K562 (cell line): Measurements from ENCODE around the gene DDX54. TPM values are rescaled to one million over a fixed set of nuclear protein-coding genes. Genes with fewer than 3 reads are reported as not detected.

Source experiments
- BMI1 ChIP-seq: fragments of 150-350 bp; IDR thresholded peaks from 2 replicates; pipeline ENCODE4 v1.6.1; 2014; ENCODE audit warnings: low read length
- BRD9 ChIP-seq: fragments of 450-650 bp; IDR thresholded peaks from 2 replicates; pipeline ENCODE4 v1.6.1; 2018; ENCODE audit warnings: low read depth; ENCODE audit not compliant: partially characterized antibody
- DNMT1 ChIP-seq: fragments of 450-650 bp; IDR thresholded peaks from 2 replicates; pipeline ENCODE4 v1.6.1; 2016; ENCODE audit warnings: antibody characterized with exemption, mild to moderate bottlenecking
- GATA2 ChIP-seq: sonication (generic); formaldehyde crosslinking; IDR thresholded peaks from 2 replicates; pipeline ENCODE4 v1.4.0; 2020; ENCODE audit warnings: mild to moderate bottlenecking, missing genetic modification reagents
- NEUROD1 ChIP-seq: fragments of 150-350 bp; IDR thresholded peaks from 2 replicates; pipeline ENCODE4 v1.6.1; 2014; ENCODE audit warnings: borderline replicate concordance, low read length, low read depth; ENCODE audit not compliant: partially characterized antibody
- RB1 ChIP-seq: fragments of 450-650 bp; IDR thresholded peaks from 2 replicates; pipeline ENCODE4 v1.6.1; 2017; ENCODE audit warnings: low read depth, mild to moderate bottlenecking
- RBM17 ChIP-seq: fragments of 200-400 bp; formaldehyde crosslinking; IDR thresholded peaks from 2 replicates; pipeline ENCODE4 v1.6.1; 2017; ENCODE audit warnings: low read depth, mild to moderate bottlenecking, low read length, borderline replicate concordance
- XRCC4 ChIP-seq: IDR thresholded peaks from one replicate; pipeline ENCODE4 v1.6.1; 2011; ENCODE audit not compliant: insufficient read depth, insufficient read length; ENCODE audit errors: extremely low read depth
- ZKSCAN3 ChIP-seq: fragments of 250-450 bp; sonication (Bioruptor Pico); IDR thresholded peaks from 2 replicates; pipeline ENCODE4 v1.4.0; 2020
- ZNF239 ChIP-seq: fragments of 250-450 bp; sonication (Bioruptor Pico); IDR thresholded peaks from 2 replicates; pipeline ENCODE4 v1.4.0; 2020; ENCODE audit warnings: mild to moderate bottlenecking
- polyA plus RNA-seq, 8 experiments: library from polyadenylated mRNA; depleted of rRNA in 4 of 8; stranded (reverse) in 5 of 8; unstranded in 3 of 8; fragments of >200 nt; fragmentation: Nextera tagmentation in 2 of 8; fragmentation: Illumina TruSeq in 1 of 8; extraction: Ambion mirVana in 2 of 8; extraction: Trizol in 1 of 8; gene quantifications; 2 replicates each; pipeline versions ENCODE4 v1.2.1 to v1.2.3, GENCODE V29; 2011 to 2014; ENCODE audit warnings: inconsistent platforms in 1 of 8, missing spikeins in 1 of 8
- total RNA-seq, 7 experiments: library from RNA; depleted of rRNA in 6 of 7; stranded (reverse); fragments of >200 nt in 6 of 7; fragmentation: Illumina TruSeq in 2 of 7; extraction: Trizol in 2 of 7; gene quantifications; 2 replicates each; pipeline versions ENCODE4 v1.2.1 to v1.2.3, GENCODE V29; 2011 to 2021; ENCODE audit warnings: low replicate concordance in 1 of 7
- TF ChIP-seq, protein P1 (sequence below): fragments of 450-650 bp; IDR thresholded peaks from 2 replicates; pipeline ENCODE4 v1.6.1; 2017; ENCODE audit warnings: mild to moderate bottlenecking, moderate library complexity
- TF ChIP-seq, protein P2 (sequence below), 2 experiments: fragments of 450-650 bp; IDR thresholded peaks; 2 replicates each; pipeline ENCODE4 v1.6.1; 2016; ENCODE audit warnings: mild to moderate bottlenecking in 2 of 2, borderline replicate concordance in 1 of 2, low read depth in 1 of 2, moderate library complexity in 1 of 2
- TF ChIP-seq, protein P3 (sequence below): fragments of 450-650 bp; IDR thresholded peaks from 2 replicates; pipeline ENCODE4 v1.6.1; 2016; ENCODE audit warnings: antibody characterized with exemption
- TF ChIP-seq, protein P4 (sequence below): fragments of 250-450 bp; sonication (Bioruptor Pico); IDR thresholded peaks from 2 replicates; pipeline ENCODE4 v1.5.0; 2021; ENCODE audit warnings: mild to moderate bottlenecking, moderate library complexity
- TF ChIP-seq, protein P5 (sequence below): sonication (generic); formaldehyde crosslinking; IDR thresholded peaks from 2 replicates; pipeline ENCODE4 v1.9.0; 2022; ENCODE audit warnings: mild to moderate bottlenecking, missing genetic modification reagents

Gene DDX54
- total and polyA plus RNA-seq, 9 of the 15 experiments (the other 6 are each of a cell fraction or from before 2014, with no cell fraction given), result 1.4 to 135 (median 51.4) TPM

DNA sequence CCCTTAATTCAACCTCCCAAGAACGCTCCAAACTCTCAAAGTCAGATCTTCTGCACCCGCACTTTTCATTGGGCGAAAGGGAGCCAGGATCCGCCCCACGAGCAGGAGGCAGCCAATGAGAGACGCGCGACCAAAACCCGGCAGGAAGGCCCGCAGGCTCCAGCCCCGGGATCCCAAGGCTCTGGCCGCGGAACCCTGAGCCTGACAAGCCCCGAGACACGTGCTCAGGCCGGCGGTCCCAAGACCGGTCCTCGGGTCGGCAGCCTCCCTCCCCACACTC is 438 bp downstream of the DDX54 start (continued):
- TF ChIP-seq, protein P1, sequence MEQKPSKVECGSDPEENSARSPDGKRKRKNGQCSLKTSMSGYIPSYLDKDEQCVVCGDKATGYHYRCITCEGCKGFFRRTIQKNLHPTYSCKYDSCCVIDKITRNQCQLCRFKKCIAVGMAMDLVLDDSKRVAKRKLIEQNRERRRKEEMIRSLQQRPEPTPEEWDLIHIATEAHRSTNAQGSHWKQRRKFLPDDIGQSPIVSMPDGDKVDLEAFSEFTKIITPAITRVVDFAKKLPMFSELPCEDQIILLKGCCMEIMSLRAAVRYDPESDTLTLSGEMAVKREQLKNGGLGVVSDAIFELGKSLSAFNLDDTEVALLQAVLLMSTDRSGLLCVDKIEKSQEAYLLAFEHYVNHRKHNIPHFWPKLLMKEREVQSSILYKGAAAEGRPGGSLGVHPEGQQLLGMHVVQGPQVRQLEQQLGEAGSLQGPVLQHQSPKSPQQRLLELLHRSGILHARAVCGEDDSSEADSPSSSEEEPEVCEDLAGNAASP, result no peak
- TF ChIP-seq, protein P2, sequence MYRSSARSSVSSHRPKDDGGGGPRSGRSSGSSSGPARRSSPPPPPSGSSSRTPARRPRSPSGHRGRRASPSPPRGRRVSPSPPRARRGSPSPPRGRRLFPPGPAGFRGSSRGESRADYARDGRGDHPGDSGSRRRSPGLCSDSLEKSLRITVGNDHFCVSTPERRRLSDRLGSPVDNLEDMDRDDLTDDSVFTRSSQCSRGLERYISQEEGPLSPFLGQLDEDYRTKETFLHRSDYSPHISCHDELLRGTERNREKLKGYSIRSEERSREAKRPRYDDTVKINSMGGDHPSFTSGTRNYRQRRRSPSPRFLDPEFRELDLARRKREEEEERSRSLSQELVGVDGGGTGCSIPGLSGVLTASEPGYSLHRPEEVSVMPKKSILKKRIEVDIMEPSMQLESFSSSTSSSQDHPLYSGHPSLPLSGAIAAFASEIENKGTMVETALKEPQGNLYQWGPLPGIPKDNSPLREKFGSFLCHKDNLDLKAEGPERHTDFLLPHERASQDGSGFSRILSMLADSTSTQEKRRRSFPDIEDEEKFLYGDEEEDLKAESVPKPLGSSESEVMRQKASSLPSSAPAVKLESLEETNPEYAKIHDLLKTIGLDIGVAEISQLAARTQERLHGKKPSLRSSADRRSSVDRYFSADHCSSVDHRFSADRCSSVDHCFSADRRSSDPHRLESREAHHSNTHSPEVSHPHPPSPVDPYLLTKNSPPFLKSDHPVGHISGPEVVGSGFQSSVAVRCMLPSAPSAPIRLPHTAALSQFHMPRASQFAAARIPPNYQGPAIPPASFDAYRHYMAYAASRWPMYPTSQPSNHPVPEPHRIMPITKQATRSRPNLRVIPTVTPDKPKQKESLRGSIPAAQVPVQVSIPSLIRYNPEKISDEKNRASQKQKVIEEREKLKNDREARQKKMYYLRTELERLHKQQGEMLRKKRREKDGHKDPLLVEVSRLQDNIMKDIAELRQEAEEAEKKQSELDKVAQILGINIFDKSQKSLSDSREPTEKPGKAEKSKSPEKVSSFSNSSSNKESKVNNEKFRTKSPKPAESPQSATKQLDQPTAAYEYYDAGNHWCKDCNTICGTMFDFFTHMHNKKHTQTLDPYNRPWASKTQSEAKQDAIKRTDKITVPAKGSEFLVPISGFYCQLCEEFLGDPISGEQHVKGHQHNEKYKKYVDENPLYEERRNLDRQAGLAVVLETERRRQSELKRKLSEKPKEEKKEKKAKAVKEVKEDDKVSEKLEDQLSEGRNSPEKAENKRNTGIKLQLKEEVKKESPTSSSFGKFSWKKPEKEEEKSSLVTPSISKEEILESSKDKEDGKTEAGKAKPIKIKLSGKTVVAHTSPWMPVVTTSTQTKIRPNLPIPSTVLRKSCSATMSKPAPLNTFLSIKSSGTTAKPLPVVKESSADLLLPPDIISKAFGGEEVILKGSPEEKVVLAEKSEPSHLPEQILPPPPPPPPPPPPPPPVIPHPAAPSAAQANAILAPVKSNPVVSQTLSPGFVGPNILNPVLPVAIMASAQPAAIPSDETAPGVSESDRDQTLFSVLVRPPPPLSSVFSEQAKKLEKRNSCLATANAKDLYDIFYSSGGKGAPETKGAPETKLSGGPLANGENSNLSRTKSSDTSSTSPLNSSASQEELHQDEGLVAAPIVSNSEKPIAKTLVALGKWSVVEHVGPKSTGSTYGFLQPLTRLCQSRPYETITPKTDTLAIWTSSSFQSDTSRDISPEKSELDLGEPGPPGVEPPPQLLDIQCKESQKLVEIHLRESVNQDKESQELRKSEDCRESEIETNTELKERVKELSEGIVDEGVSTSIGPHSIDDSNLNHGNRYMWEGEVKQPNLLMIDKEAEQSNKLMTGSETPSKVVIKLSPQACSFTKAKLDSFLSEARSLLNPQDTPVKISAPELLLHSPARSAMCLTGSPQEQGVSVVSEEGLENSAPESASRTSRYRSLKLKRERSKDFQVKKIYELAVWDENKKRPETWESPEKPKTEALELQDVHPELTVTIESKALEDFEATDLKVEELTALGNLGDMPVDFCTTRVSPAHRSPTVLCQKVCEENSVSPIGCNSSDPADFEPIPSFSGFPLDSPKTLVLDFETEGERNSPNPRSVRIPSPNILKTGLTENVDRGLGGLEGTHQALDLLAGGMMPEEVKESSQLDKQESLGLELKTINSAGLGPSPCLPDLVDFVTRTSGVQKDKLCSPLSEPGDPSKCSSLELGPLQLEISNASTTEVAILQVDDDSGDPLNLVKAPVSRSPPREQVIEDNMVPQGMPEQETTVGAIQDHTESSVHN (IDR thresholded peaks at IDR 0.05; ENCODE audit: borderline replicate concordance in 1 of 2, low read depth in 1 of 2), result no peak
- TF ChIP-seq XRCC4 (no peak), BRD9 (no peak), BMI1 (no peak), ZKSCAN3 (CRISPR knock-in tag) (no peak), NEUROD1 (peak; percentile 83), DNMT1 (no peak), RB1 (no peak; the same call in 1 of the 2 replicates), ZNF239 (CRISPR knock-in tag) (no peak), RBM17 (no peak), GATA2 (CRISPR knock-in tag) (no peak)
- TF ChIP-seq, protein P3, sequence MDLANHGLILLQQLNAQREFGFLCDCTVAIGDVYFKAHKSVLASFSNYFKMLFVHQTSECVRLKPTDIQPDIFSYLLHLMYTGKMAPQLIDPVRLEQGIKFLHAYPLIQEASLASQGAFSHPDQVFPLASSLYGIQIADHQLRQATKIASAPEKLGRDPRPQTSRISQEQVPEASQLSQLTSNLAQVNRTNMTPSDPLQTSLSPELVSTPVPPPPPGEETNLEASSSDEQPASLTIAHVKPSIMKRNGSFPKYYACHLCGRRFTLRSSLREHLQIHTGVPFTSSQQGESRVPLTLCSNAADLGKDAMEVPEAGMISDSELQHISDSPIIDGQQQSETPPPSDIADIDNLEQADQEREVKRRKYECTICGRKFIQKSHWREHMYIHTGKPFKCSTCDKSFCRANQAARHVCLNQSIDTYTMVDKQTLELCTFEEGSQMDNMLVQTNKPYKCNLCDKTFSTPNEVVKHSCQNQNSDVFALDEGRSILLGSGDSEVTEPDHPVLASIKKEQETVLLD, result no peak
- TF ChIP-seq, protein P4, sequence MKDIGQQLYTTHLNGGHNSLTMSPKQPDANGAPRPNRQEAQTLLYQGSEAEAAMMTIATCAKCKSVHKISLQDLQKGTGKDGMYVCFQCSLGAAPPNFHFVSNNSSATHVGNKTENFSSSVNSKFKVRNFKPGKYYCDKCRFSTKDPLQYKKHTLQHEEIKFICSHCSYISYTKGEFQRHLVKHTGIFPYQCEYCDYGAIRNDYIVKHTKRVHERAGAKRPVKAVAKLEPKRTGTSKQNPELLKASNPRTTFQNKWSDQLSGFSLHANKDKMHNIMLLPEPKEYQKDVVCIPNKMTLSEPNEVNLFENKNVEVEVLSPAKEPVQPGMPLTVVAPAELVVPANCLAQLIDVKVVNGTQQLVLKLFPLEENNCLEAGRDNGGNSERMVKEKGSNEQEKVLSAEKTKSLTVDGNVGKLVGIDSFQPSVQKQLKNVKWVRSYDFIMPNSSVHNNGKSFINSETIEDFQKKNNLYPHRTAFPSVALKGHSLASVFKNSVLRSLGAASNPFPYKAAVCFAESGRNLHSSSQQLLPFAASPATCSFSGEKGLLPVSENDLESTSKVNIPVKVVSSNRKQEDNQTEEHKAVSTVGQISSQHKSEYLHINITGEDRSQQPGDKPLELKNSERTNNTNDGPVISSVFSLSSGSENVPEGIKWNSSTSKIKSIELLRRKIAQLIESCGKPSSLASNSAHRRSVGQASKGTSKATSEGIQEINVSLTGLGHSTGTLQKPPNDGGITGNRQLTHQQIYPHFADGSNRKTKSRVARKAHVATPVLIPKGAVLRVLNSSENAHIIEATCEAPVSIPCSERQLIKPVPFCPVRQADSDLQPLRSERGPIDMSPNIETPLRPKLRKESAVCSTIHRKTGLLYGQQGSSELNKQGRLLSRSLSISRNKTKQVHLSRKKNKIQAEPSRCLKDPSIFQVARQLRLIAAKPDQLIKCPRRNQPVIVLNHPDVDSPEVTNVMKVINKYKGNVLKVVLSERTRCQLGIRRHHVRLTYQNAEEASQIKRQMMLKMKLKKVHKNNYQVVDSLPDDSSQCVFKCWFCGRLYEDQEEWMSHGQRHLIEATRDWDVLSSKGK (CRISPR knock-in tag), result no peak
- TF ChIP-seq, protein P5, sequence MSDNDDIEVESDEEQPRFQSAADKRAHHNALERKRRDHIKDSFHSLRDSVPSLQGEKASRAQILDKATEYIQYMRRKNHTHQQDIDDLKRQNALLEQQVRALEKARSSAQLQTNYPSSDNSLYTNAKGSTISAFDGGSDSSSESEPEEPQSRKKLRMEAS (CRISPR knock-in tag), result no peak
